H1 (cell line): ENCODE results near the gene CACNA2D4. TPM values are rescaled to one million over a fixed set of nuclear protein-coding genes. Genes with fewer than 3 reads are reported as not detected.

ENCODE experiments used
- FOSL1 ChIP-seq: IDR thresholded peaks from 2 replicates; pipeline ENCODE4 v1.6.1; 2011; ENCODE audit warnings: mild to moderate bottlenecking, low read depth, low read length, moderate library complexity; ENCODE audit not compliant: insufficient read depth
- SP2 ChIP-seq: IDR thresholded peaks from 2 replicates; pipeline ENCODE4 v1.6.1; 2012; ENCODE audit warnings: mild to moderate bottlenecking, low read length, inconsistent platforms
- polyA plus RNA-seq, 7 experiments: library from polyadenylated mRNA; depleted of rRNA in 3 of 7; stranded (reverse) in 5 of 7; unstranded in 2 of 7; fragments of >200 nt in 5 of 7; fragments of 200-250 nt in 2 of 7; gene quantifications; 1 replicate in 5 of 7; 2 replicates in 1 of 7; 4 replicates in 1 of 7; pipeline versions ENCODE4 v1.2.1 to v1.2.3, GENCODE V29; 2011 to 2013; ENCODE audit warnings: missing spikeins in 2 of 7, mixed read lengths in 2 of 7
- total RNA-seq: library from RNA; stranded (reverse); fragmentation: NEBNext Ultra II Directional; extraction: Animal tissue kit (Norgen Biotek cat#: 25700); gene quantifications from 2 replicates; pipeline ENCODE4 v1.2.1, GENCODE V29; 2021
- TF ChIP-seq, protein P1 (sequence below): IDR thresholded peaks from 2 replicates; pipeline ENCODE4 v1.6.1; 2012; ENCODE audit warnings: inconsistent platforms

CACNA2D4 gene
- total and polyA plus RNA-seq, 2 of the 8 experiments (the other 6 are each of a cell fraction or from before 2014, with no cell fraction given) = 0.44 to 0.88 TPM

DNA sequence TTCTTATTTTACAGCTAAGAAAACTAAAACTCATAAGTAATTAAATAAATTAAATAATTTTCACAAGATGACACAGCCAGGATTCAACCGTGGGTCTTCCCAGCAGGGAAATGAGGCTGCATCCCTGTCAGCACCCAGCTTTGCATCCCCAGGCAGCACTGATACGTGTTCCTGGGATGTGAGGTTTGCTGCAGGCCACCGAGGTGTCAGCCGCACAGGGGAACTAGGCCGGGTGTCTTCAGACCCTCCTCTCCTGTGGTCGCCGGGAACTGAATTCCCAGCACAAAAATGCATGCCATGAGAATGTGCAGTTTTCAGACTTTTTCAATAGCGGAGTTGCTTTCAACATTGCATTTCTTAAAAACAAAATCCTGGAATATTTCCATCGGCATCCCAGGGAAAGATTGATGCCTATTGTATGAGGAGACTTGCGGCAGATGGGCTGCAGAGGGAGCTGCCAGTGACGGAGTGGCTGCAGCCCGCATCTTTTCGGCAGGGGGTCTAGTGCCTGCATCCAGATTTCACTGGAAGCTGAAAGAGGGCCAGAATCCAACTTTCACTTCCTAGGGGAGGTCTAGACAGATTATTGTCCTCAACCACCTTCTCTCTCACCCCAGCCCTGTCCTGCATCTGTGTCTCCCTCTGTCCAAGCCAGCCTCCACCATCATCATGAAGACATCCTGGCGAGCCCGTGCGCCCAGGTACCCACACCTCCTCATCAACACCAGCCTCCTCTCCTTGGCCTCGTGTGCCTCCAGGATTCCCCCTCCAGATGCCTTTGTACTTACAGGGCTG lies 85.5 kb downstream of the CACNA2D4 start (continued):
- TF ChIP-seq FOSL1 (no peak), SP2 (no peak)
- TF ChIP-seq, protein P1, sequence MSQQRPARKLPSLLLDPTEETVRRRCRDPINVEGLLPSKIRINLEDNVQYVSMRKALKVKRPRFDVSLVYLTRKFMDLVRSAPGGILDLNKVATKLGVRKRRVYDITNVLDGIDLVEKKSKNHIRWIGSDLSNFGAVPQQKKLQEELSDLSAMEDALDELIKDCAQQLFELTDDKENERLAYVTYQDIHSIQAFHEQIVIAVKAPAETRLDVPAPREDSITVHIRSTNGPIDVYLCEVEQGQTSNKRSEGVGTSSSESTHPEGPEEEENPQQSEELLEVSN = no peak
- TF ChIP-seq, all 59 proteins: peak for 2
